IMR-90 (cell line): Measurements from ENCODE around the gene PLEKHA8. TPM values are rescaled to one million over a fixed set of nuclear protein-coding genes. Genes with fewer than 3 reads are reported as not detected.

Experiments
- ATAC-seq: fragments of 200-7000 bp; cut with Tn5 transposase; 2 replicates; pipeline ENCODE4 v1.9.1; 2020; ENCODE audit warnings: low read depth, mild to moderate bottlenecking, moderate library complexity
- BruUV-seq: library from RNA; stranded (reverse); fragments of 400-500 nt; replicated peaks from 2 replicates; lab custom pipeline; 2021; lab: Mats Ljungman, UMichigan
- CTCF ChIA-PET: fragments of 300-600 bp; formaldehyde crosslinking; extraction: SDS; loops from one replicate; lab custom pipeline; 2021; ENCODE audit warnings: antibody characterized with exemption; lab: Yijun Ruan, JAX
- POLR2A ChIA-PET: fragments of 300-600 bp; sonication (Branson Sonifier 250); formaldehyde crosslinking; loops from one replicate; lab custom pipeline; 2022; ENCODE audit warnings: antibody characterized with exemption; ENCODE audit not compliant: unreplicated experiment; lab: Charles Lee
- DNase-seq: peaks from one replicate; pipeline ENCODE4 v3.0.0; 2013
- H2AFZ ChIP-seq: replicated peaks from 2 replicates; pipeline ENCODE3; 2013; ENCODE audit warnings: low read length, mild to moderate bottlenecking; ENCODE audit not compliant: poor library complexity
- H2AK5ac ChIP-seq: 2 replicates; pipeline ENCODE4 v1.6.1; 2013; ENCODE audit warnings: low read depth, low read length, inconsistent platforms
- H2AK9ac ChIP-seq: replicated peaks from 2 replicates; pipeline ENCODE3; 2013; ENCODE audit warnings: mild to moderate bottlenecking, low read depth, low read length, moderate library complexity; ENCODE audit not compliant: poor library complexity
- H2BK120ac ChIP-seq: 2 replicates; pipeline ENCODE4 v1.6.1; 2013; ENCODE audit warnings: low read depth, low read length, inconsistent platforms
- H2BK15ac ChIP-seq: 3 replicates; pipeline ENCODE4 v1.6.1; 2013; ENCODE audit warnings: low read depth, low read length, inconsistent platforms
- H2BK20ac ChIP-seq: 2 replicates; pipeline ENCODE4 v1.6.1; 2013; ENCODE audit warnings: low read depth, mild to moderate bottlenecking, inconsistent platforms, low read length, moderate library complexity
- H2BK5ac ChIP-seq: 2 replicates; pipeline ENCODE4 v1.6.1; 2013; ENCODE audit warnings: mild to moderate bottlenecking, low read depth, low read length, inconsistent platforms; ENCODE audit not compliant: poor library complexity, severe bottlenecking
- H3K14ac ChIP-seq: replicated peaks from 2 replicates; pipeline ENCODE4 v1.6.1; 2013; ENCODE audit warnings: low read depth, low read length, inconsistent platforms
- H3K18ac ChIP-seq: 2 replicates; pipeline ENCODE4 v1.6.1; 2013; ENCODE audit warnings: low read depth, low read length, control low read depth
- H3K23ac ChIP-seq: 2 replicates; pipeline ENCODE4 v1.6.1; 2013; ENCODE audit warnings: low read depth, low read length, inconsistent platforms
- H3K27ac ChIP-seq: 2 replicates; pipeline ENCODE4 v1.5.1; 2013; ENCODE audit warnings: mild to moderate bottlenecking, control low read depth, low read length; ENCODE audit not compliant: insufficient read depth
- H3K27me3 ChIP-seq: 2 replicates; pipeline ENCODE4 v1.6.1; 2013; ENCODE audit warnings: low read length; ENCODE audit not compliant: control insufficient read depth, insufficient read depth
- H3K36me3 ChIP-seq: 2 replicates; pipeline ENCODE4 v1.6.1; 2013; ENCODE audit warnings: low read length, mixed read lengths; ENCODE audit not compliant: control insufficient read depth, insufficient read depth
- H3K4ac ChIP-seq: 2 replicates; pipeline ENCODE4 v1.6.1; 2013; ENCODE audit warnings: low read depth, low read length, inconsistent platforms
- H3K4me1 ChIP-seq: 2 replicates; pipeline ENCODE4 v1.6.1; 2013; ENCODE audit warnings: low read length, mixed read lengths; ENCODE audit not compliant: control insufficient read depth, insufficient read depth
- H3K4me2 ChIP-seq: 2 replicates; pipeline ENCODE4 v1.6.1; 2013; ENCODE audit warnings: low read depth, mild to moderate bottlenecking, control low read depth, low read length, moderate library complexity
- H3K4me3 ChIP-seq: 2 replicates; pipeline ENCODE4 v1.5.1; 2013; ENCODE audit warnings: low read depth, mild to moderate bottlenecking, control low read depth, low read length, moderate library complexity; ENCODE audit not compliant: insufficient read depth
- H3K56ac ChIP-seq: 2 replicates; pipeline ENCODE4 v1.6.1; 2013; ENCODE audit warnings: low read length, inconsistent platforms; ENCODE audit not compliant: insufficient read depth; ENCODE audit errors: extremely low read depth
- H3K79me1 ChIP-seq, 2 experiments: 2 replicates each; pipeline ENCODE4 v1.6.1; 2013; ENCODE audit warnings: low read length in 2 of 2, inconsistent platforms in 1 of 2, low read depth in 1 of 2
- H3K9ac ChIP-seq: 2 replicates; pipeline ENCODE4 v1.6.1; 2013; ENCODE audit warnings: low read depth, low read length, control low read depth
- H3K9me1 ChIP-seq: 2 replicates; pipeline ENCODE4 v1.6.1; 2013; ENCODE audit warnings: low read length, inconsistent platforms; ENCODE audit not compliant: insufficient read depth
- H3K9me3 ChIP-seq: 2 replicates; pipeline ENCODE4 v1.6.1; 2013; ENCODE audit warnings: low read length; ENCODE audit not compliant: control insufficient read depth, insufficient read depth
- H4K20me1 ChIP-seq: 2 replicates; pipeline ENCODE4 v1.6.1; 2013; ENCODE audit warnings: low read length, inconsistent platforms; ENCODE audit not compliant: insufficient read depth
- H4K5ac ChIP-seq: 2 replicates; pipeline ENCODE4 v1.6.1; 2013; ENCODE audit warnings: mild to moderate bottlenecking, low read depth, low read length, control low read depth
- H4K8ac ChIP-seq, 2 experiments: 2 replicates each; pipeline ENCODE4 v1.6.1; 2013; ENCODE audit warnings: low read depth in 2 of 2, low read length in 2 of 2, control low read depth in 1 of 2, inconsistent platforms in 1 of 2
- H4K91ac ChIP-seq: 2 replicates; pipeline ENCODE4 v1.6.1; 2013; ENCODE audit warnings: low read depth, low read length, inconsistent platforms; ENCODE audit not compliant: insufficient read depth
- BHLHE40 ChIP-seq: fragments of 150-350 bp; IDR thresholded peaks from 2 replicates; pipeline ENCODE4 v1.6.1; 2016; ENCODE audit warnings: mild to moderate bottlenecking, low read depth, low read length
- CEBPB ChIP-seq: IDR thresholded peaks from 2 replicates; pipeline ENCODE4 v1.6.1; 2012; ENCODE audit warnings: low read depth, low read length, improper control_type of control experiment
- CHD1 ChIP-seq: IDR thresholded peaks from 2 replicates; pipeline ENCODE4 v1.6.1; 2012; ENCODE audit warnings: low read depth, low read length, improper control_type of control experiment
- FOS ChIP-seq: fragments of 150-350 bp; IDR thresholded peaks from 2 replicates; pipeline ENCODE4 v1.6.1; 2016; ENCODE audit warnings: low read depth, low read length
- MAZ ChIP-seq: IDR thresholded peaks from 2 replicates; pipeline ENCODE4 v1.6.1; 2012; ENCODE audit warnings: low read depth, mild to moderate bottlenecking, low read length, improper control_type of control experiment, moderate library complexity, borderline replicate concordance
- MXI1 ChIP-seq: IDR thresholded peaks from 2 replicates; pipeline ENCODE4 v1.6.1; 2012; ENCODE audit warnings: low read depth, mild to moderate bottlenecking, low read length, moderate library complexity, borderline replicate concordance
- RAD21 ChIP-seq: IDR thresholded peaks from 2 replicates; pipeline ENCODE4 v1.6.1; 2012; ENCODE audit warnings: low read length, improper control_type of control experiment
- RCOR1 ChIP-seq: IDR thresholded peaks from 2 replicates; pipeline ENCODE4 v1.6.1; 2012; ENCODE audit warnings: mild to moderate bottlenecking, low read length, improper control_type of control experiment; ENCODE audit not compliant: insufficient replicate concordance
- WGBS, 2 experiments: methylation state at CpG; one replicate each; pipeline versions ENCODE4 v1.1.5 to v1.1.7; 2013; ENCODE audit warnings: missing lambda C conversion rate in 2 of 2; ENCODE audit not compliant: insufficient read length in 1 of 2; ENCODE audit errors: extremely low coverage in 2 of 2; 5-methylcytosine and 5-hydroxymethylcytosine counted together
- dilution Hi-C: fragments of 300-500 bp; cut with HindIII; formaldehyde crosslinking; loops from one replicate; pipeline ENCODE4 v1.14.3; 2018; ENCODE audit warnings: low sequenced_read_pairs; ENCODE audit not compliant: unreplicated experiment
- in situ Hi-C: fragments of 300-500 bp; cut with MboI; formaldehyde crosslinking; loops from 3 replicates; pipeline ENCODE4 v1.14.3; 2019; ENCODE audit warnings: low sequenced_read_pairs, inconsistent platforms, mixed read lengths
- intact Hi-C: fragments of 100-400 bp; cut with micrococcal nuclease; formaldehyde crosslinking; loops from 2 replicates; pipeline ENCODE4 v1.10.0; 2022
- polyA plus RNA-seq, 3 experiments: library from polyadenylated mRNA; depleted of rRNA; stranded (reverse); fragments of >200 nt; gene quantifications; 2 replicates each; pipeline ENCODE4 v1.2.3, GENCODE V29; 2012; ENCODE audit warnings: low replicate concordance in 1 of 3
- total RNA-seq: library from RNA; depleted of rRNA; stranded (reverse); fragments of >200 nt; gene quantifications from 2 replicates; pipeline ENCODE4 v1.2.3, GENCODE V29; 2012
- TF ChIP-seq, protein P1 (sequence below): fragments of 150-350 bp; IDR thresholded peaks from 2 replicates; pipeline ENCODE4 v1.6.1; 2016; ENCODE audit warnings: low read depth, mild to moderate bottlenecking, low read length, moderate library complexity, borderline replicate concordance

The PLEKHA8 gene
- total and polyA plus RNA-seq, 2 of the 4 experiments (the other 2 are of a cell fraction): 3.6 to 9.7 TPM

DNA sequence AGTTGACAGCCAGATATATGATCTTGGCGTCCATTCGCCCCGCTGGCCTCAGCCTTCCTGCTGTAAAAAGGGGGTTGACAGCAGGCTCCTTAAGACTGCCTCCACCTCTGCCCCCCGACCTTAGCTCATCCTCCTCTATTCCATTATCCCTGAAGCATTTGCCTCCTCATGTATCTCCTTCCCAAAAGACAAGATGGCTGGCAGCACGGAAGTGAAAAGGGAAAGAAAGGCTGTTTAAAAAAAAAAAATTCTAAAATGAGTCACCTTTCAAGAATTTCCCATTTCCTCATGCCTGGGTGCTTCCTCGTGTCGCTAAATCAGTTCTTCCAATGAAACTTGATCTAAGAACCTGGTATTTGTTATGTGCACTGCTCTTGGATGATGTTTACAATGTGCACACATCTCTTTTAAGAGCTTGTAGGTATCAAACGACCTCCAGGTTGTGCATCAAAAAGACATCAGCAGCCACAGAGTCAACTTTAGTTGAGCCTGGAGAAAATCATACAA, 40.3 kb upstream of the PLEKHA8 start:
- intact Hi-C loops (loop anchor here (1.0 to 2.0 kb wide), 2 partner anchors 38 to 75 kb away; partner anchors contain the start of gene FKBP14), dilution Hi-C loops (no loop called here), in situ Hi-C loops (no loop called here)
- Histone ChIP-seq H4K91ac (peak overlapping the region; percentile 84), H3K4me2 (peak overlapping the region; percentile 89), H3K36me3 (no peaks in the 10 kb centered on the region), H4K5ac (peak overlapping the region; percentile 63), H3K9ac (no peak overlapping the region), H3K4ac (peak overlapping the region; percentile 91), H2AFZ (peak overlapping the region; percentile 47), H2AK5ac (peak overlapping the region; percentile 64), H4K8ac (peak overlapping the region; percentile 50 to 89; a peak in 3 of 4 replicates), H3K27ac (peak overlapping the region; percentile 97), H3K9me1 (peaks cover 8% of the 10 kb centered on the region), H4K20me1 (peaks cover 14% of the 10 kb centered on the region), H3K9me3 (no peaks in the 10 kb centered on the region), H2BK120ac (peak overlapping the region; percentile 88), H3K23ac (peak overlapping the region; percentile 82), H2BK15ac (peak overlapping the region; percentile 43; the same call in 1 of the 3 replicates), H3K18ac (peak overlapping the region; percentile 78), H3K4me1 (peaks cover 10% of the 10 kb centered on the region), H2BK5ac (peak overlapping the region; percentile 94), H3K14ac (peak overlapping the region; percentile 90), H3K4me3 (peak overlapping the region; percentile 99; the same call in 1 of the 2 replicates), H2BK20ac (peak overlapping the region; percentile 91), H3K56ac (peak overlapping the region; percentile 69), H3K79me1 (peaks cover 7 to 43% of the 10 kb centered on the region in 2 experiments; a peak in 3 of 4 replicates), H3K27me3 (no peaks in the 10 kb centered on the region), H2AK9ac (peak overlapping the region; percentile 94)
- peak; percentile 21 for ATAC-seq
- DNase-seq: peak; percentile 88
- no TSS peak for BruUV-seq
- CTCF ChIA-PET: no interaction called here
- WGBS, 2 experiments: no CpG with 5 or more reads among the region's 8 CpGs
- POLR2A ChIA-PET: no interaction called here
- TF ChIP-seq RAD21 (no peak), CHD1 (no peak), BHLHE40 (0 out of 2 replicates have a peak, but pooled peaks have one; percentile 27), CEBPB (peak; percentile 73), MXI1 (0 out of 2 replicates have a peak, but pooled peaks have one; percentile 53), RCOR1 (no peak), MAZ (no peak), FOS (peak; percentile 69; the same call in 1 of the 2 replicates)
- TF ChIP-seq, protein P1, sequence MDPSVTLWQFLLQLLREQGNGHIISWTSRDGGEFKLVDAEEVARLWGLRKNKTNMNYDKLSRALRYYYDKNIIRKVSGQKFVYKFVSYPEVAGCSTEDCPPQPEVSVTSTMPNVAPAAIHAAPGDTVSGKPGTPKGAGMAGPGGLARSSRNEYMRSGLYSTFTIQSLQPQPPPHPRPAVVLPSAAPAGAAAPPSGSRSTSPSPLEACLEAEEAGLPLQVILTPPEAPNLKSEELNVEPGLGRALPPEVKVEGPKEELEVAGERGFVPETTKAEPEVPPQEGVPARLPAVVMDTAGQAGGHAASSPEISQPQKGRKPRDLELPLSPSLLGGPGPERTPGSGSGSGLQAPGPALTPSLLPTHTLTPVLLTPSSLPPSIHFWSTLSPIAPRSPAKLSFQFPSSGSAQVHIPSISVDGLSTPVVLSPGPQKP: no peak
